Mesendoderm (in vitro differentiated cells): ENCODE results near the gene URI1.
"Not testable (repeated sequence)": the region's sequence is repeated elsewhere in the genome, so short reads cannot be mapped to it uniquely, and the experiment has no call there.

Experiments
- DNase-seq: peaks from one replicate; pipeline ENCODE4 v3.0.0; 2013
- H2AK5ac ChIP-seq: 2 replicates; pipeline ENCODE4 v1.6.1; 2013; ENCODE audit warnings: low read length, inconsistent platforms
- H2BK120ac ChIP-seq: 2 replicates; pipeline ENCODE4 v1.6.1; 2013; ENCODE audit warnings: low read depth, mild to moderate bottlenecking, low read length, moderate library complexity, mixed read lengths
- H2BK15ac ChIP-seq: replicated peaks from 2 replicates; pipeline ENCODE4 v1.6.1; 2013; ENCODE audit warnings: low read depth, mild to moderate bottlenecking, moderate library complexity
- H2BK5ac ChIP-seq: 2 replicates; pipeline ENCODE4 v1.6.1; 2013; ENCODE audit warnings: low read length, inconsistent platforms
- H3K18ac ChIP-seq: 2 replicates; pipeline ENCODE4 v1.6.1; 2013; ENCODE audit warnings: mild to moderate bottlenecking, low read length, mixed read lengths
- H3K23ac ChIP-seq: one replicate; pipeline ENCODE4 v1.6.1; 2013; ENCODE audit warnings: low read length
- H3K27ac ChIP-seq: 2 replicates; pipeline ENCODE4 v1.5.1; 2013; ENCODE audit warnings: low read depth, mild to moderate bottlenecking, inconsistent platforms, low read length, moderate library complexity
- H3K27me3 ChIP-seq: 2 replicates; pipeline ENCODE4 v1.6.1; 2013; ENCODE audit warnings: low read length, control low read depth, mild to moderate bottlenecking, inconsistent platforms; ENCODE audit not compliant: insufficient read depth, poor library complexity
- H3K36me3 ChIP-seq: 2 replicates; pipeline ENCODE4 v1.6.1; 2013; ENCODE audit warnings: low read length, inconsistent platforms; ENCODE audit not compliant: control insufficient read depth, insufficient read depth
- H3K4ac ChIP-seq: one replicate; pipeline ENCODE4 v1.6.1; 2013; ENCODE audit warnings: low read depth, mild to moderate bottlenecking, low read length, moderate library complexity
- H3K4me1 ChIP-seq: 2 replicates; pipeline ENCODE4 v1.6.1; 2013; ENCODE audit warnings: low read depth, low read length, inconsistent platforms; ENCODE audit not compliant: control insufficient read depth
- H3K4me2 ChIP-seq: 2 replicates; pipeline ENCODE4 v1.6.1; 2013; ENCODE audit warnings: low read length
- H3K4me3 ChIP-seq: 2 replicates; pipeline ENCODE4 v1.5.1; 2013; ENCODE audit warnings: mild to moderate bottlenecking, low read length
- H3K56ac ChIP-seq: one replicate; pipeline ENCODE4 v1.6.1; 2013; ENCODE audit warnings: low read length
- H3K79me1 ChIP-seq: 2 replicates; pipeline ENCODE4 v1.6.1; 2013; ENCODE audit warnings: low read length, inconsistent platforms
- H3K79me2 ChIP-seq: 2 replicates; pipeline ENCODE4 v1.6.1; 2013; ENCODE audit warnings: mild to moderate bottlenecking, low read length; ENCODE audit not compliant: control insufficient read depth, insufficient read depth
- H3K9ac ChIP-seq: 2 replicates; pipeline ENCODE4 v1.6.1; 2013; ENCODE audit warnings: low read length, inconsistent platforms
- H4K5ac ChIP-seq: one replicate; pipeline ENCODE4 v1.6.1; 2013; ENCODE audit warnings: low read length
- H4K8ac ChIP-seq: one replicate; pipeline ENCODE4 v1.6.1; 2013; ENCODE audit warnings: low read depth, mild to moderate bottlenecking, control low read depth, low read length, moderate library complexity
- WGBS: extraction: QIAGEN DNeasy Blood & Tissue Kit; methylation state at CpG from one replicate; pipeline ENCODE4 v1.1.7; 2013; ENCODE audit warnings: low lambda C conversion rate, missing lambda C conversion rate; ENCODE audit not compliant: insufficient coverage; ENCODE audit errors: extremely low coverage; 5-methylcytosine and 5-hydroxymethylcytosine counted together

The URI1 gene

GRCh38 chr19:30036154-30037129 lies 94.4 kb downstream of the URI1 start:
- no peaks in the 10 kb centered on the region for H3K79me1 ChIP-seq
- no peak overlapping the region for H2BK120ac ChIP-seq
- H3K4me1 ChIP-seq, result no peaks in the 10 kb centered on the region
- H3K4me2 ChIP-seq, result no peak overlapping the region
- H3K79me2 ChIP-seq, result no peaks in the 10 kb centered on the region
- H3K27me3 ChIP-seq, result no peaks in the 10 kb centered on the region
- H3K4ac ChIP-seq, result no peak overlapping the region
- H3K36me3 ChIP-seq, result no peaks in the 10 kb centered on the region
- H3K23ac ChIP-seq, result no peak overlapping the region
- no peak overlapping the region for H2BK5ac ChIP-seq
- no peak overlapping the region for H3K56ac ChIP-seq
- DNase-seq, result no peak
- H3K9ac ChIP-seq, result no peak overlapping the region
- H3K27ac ChIP-seq, result no peak overlapping the region
- H4K8ac ChIP-seq, result no peak overlapping the region
- H3K18ac ChIP-seq, result no peak overlapping the region
- no CpG with 5 or more reads among the region's 8 CpGs for WGBS
- no peak overlapping the region for H2BK15ac ChIP-seq
- no peak overlapping the region for H4K5ac ChIP-seq
- no peak overlapping the region for H3K4me3 ChIP-seq
- no peak overlapping the region for H2AK5ac ChIP-seq

DNA sequence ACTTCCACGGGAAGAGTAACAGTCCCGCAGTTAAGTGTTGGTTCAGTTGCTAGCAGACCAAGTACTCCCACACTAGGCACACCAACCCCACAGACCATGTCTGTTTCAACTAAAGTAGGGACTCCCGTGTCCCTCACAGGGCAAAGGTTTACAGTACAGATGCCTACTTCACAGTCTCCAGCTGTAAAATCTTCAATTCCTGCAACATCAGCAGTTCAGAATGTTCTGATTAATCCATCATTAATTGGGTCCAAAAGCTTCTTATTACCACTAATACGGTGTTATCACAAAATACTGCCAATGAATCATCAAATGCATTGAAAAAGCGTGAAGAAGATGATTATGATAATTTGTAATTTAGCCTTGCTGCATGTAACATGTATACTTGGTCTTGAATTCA lies 95.8 kb downstream of the URI1 start:
- Histone ChIP-seq H3K4ac (no peak overlapping the region), H3K79me2 (no peaks in the 10 kb centered on the region), H2BK120ac (no peak overlapping the region), H4K8ac (no peak overlapping the region), H3K27me3 (no peaks in the 10 kb centered on the region), H2BK15ac (no peak overlapping the region), H2BK5ac (no peak overlapping the region), H3K23ac (no peak overlapping the region), H3K18ac (no peak overlapping the region), H3K9ac (no peak overlapping the region), H3K36me3 (no peaks in the 10 kb centered on the region), H4K5ac (no peak overlapping the region), H2AK5ac (no peak overlapping the region), H3K4me3 (no peak overlapping the region), H3K4me2 (no peak overlapping the region), H3K79me1 (no peaks in the 10 kb centered on the region), H3K4me1 (no peaks in the 10 kb centered on the region), H3K56ac (no peak overlapping the region), H3K27ac (no peak overlapping the region)
- DNase-seq, result no peak
- WGBS, result no CpG with 5 or more reads among the region's 5 CpGs

DNA sequence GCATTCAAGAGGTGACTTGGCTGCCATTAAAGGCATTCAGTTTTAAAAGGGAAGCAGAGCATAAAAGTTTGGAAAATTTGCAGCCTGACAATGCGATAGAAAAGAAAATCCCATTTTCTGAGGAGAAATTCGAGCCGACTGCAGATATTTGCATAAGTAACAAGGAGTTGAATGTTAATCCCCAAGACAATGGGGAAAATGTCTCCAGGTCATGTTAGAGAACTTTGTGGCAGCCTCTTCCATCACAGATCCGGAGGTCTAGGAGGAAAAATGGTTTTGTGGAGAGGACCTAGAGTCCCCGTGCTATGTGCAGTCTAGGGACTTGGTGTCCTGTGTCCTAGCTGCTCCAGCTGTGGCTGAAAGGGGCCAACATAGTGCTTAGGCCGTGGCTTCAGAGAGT lies 99.9 kb downstream of the URI1 start:
- not testable (repeated sequence) for H3K36me3 ChIP-seq, H3K56ac ChIP-seq, H3K27ac ChIP-seq, H2AK5ac ChIP-seq, H2BK5ac ChIP-seq, H2BK15ac ChIP-seq, H3K27me3 ChIP-seq, H3K4me1 ChIP-seq, H3K23ac ChIP-seq, H4K5ac ChIP-seq, H3K4me2 ChIP-seq, H3K18ac ChIP-seq, H2BK120ac ChIP-seq, H3K4ac ChIP-seq, H3K9ac ChIP-seq, H3K4me3 ChIP-seq, H3K79me1 ChIP-seq, H4K8ac ChIP-seq, H3K79me2 ChIP-seq
- no CpG with 5 or more reads among the region's 6 CpGs for WGBS
- peak; percentile 18 for DNase-seq

GRCh38 chr19:30043008-30043407 lies 101.0 kb downstream of the URI1 start:
- not testable (repeated sequence) for H3K27ac ChIP-seq, H3K4ac ChIP-seq, H2AK5ac ChIP-seq, H3K23ac ChIP-seq, H3K4me2 ChIP-seq, H3K9ac ChIP-seq, H3K4me3 ChIP-seq, H3K79me2 ChIP-seq, H4K5ac ChIP-seq, H3K79me1 ChIP-seq, H3K36me3 ChIP-seq, H3K27me3 ChIP-seq, DNase-seq, H3K4me1 ChIP-seq, H2BK120ac ChIP-seq, H4K8ac ChIP-seq, H2BK5ac ChIP-seq, H3K56ac ChIP-seq, H2BK15ac ChIP-seq, H3K18ac ChIP-seq

DNA sequence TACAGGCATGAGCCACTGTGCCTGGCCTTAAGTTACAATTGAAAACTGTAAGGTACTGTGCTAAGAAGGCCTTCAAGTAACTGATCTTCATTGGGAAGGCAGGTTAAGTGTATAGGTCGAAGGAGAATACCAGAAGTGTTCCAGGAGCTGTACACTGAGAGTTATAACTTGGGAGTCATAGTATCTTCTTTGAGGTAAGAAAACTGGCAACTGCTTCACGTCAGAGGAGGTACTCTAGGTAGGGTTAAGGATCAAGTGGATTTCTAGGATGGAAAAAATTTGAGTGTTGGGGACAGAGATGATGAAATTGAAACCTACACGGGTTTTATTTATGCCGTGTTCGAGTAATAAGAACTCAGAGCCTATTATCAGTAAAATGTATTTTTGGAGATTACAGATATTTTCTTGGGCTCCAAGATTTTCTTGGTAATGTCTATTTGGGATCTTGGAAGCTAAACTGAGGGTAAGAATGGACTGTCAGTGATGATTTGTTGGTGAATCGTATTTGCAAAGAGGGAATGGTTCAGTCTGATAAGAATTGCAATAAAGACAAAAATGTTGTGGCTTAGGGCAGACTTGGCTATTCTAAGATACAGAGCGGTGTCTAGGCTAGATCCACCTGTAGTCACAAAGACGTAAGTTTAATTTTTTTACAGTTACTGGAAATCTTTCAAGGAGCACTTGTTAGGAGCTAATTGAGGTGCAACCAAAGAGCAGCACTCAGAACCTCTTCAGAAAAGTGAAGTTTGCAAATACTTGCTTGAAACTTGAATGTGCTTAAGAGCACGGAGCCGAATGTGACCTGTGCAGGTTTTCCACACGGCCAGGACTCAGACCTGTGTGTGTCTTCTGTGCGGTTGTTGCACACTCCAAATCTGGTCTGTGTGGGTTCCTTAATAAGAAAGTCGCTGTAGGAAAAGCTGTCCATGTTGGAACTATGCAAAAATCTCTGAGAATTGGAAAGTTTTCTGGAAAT lies 102.5 kb downstream of the URI1 start:
- DNase-seq, result no peak
- no peak overlapping the region for H4K5ac ChIP-seq
- H3K79me1 ChIP-seq, result no peaks in the 10 kb centered on the region
- no peak overlapping the region for H2BK5ac ChIP-seq
- H3K36me3 ChIP-seq, result no peaks in the 10 kb centered on the region
- H3K27me3 ChIP-seq, result no peaks in the 10 kb centered on the region
- H3K18ac ChIP-seq, result no peak overlapping the region
- no peaks in the 10 kb centered on the region for H3K4me1 ChIP-seq
- H2BK15ac ChIP-seq, result no peak overlapping the region
- H3K56ac ChIP-seq, result no peak overlapping the region
- H3K4me2 ChIP-seq, result no peak overlapping the region
- no peak overlapping the region for H2AK5ac ChIP-seq
- no peak overlapping the region for H3K4me3 ChIP-seq
- H3K23ac ChIP-seq, result no peak overlapping the region
- H3K27ac ChIP-seq, result no peak overlapping the region
- H3K4ac ChIP-seq, result no peak overlapping the region
- no peak overlapping the region for H2BK120ac ChIP-seq
- no peaks in the 10 kb centered on the region for H3K79me2 ChIP-seq
- H4K8ac ChIP-seq, result no peak overlapping the region
- no peak overlapping the region for H3K9ac ChIP-seq
- no CpG with 5 or more reads among the region's 13 CpGs for WGBS
